ENCODE data around the gene LPCAT3. TPM values are rescaled to one million over a fixed set of nuclear protein-coding genes. Genes with fewer than 3 reads are reported as not detected.

The LPCAT3 gene
- total and polyA plus RNA-seq, 2 of the 4 experiments (the other 2 are of a cell fraction), result 7.0 to 18.6 TPM

- no peak overlapping the region for H2BK5ac ChIP-seq (ENCODE audit: low read depth, low read length, poor library complexity, severe bottlenecking)
- no peak overlapping the region for H3K9ac ChIP-seq (ENCODE audit: low read depth, low read length)
- H2AK5ac ChIP-seq (ENCODE audit: low read depth, low read length), result no peak overlapping the region
- H4K5ac ChIP-seq (ENCODE audit: low read depth, low read length), result no peak overlapping the region
- no peak overlapping the region for H3K27ac ChIP-seq (ENCODE audit: insufficient read depth, low read length)
- no peak overlapping the region for H3K4me2 ChIP-seq (ENCODE audit: low read depth, low read length)
- H3K4ac ChIP-seq (ENCODE audit: low read depth, low read length), result no peak overlapping the region
- TF ChIP-seq MXI1 (IDR thresholded peaks at IDR 0.05; ENCODE audit: borderline replicate concordance, low read depth, low read length) (no peak), POLR2A (IDR thresholded peaks at IDR 0.05; ENCODE audit: low read depth, low read length) (no peak), SMC3 (IDR thresholded peaks at IDR 0.05; ENCODE audit: low read depth, low read length) (no peak), CEBPB (IDR thresholded peaks at IDR 0.05; ENCODE audit: low read depth, low read length) (no peak), RCOR1 (IDR thresholded peaks at IDR 0.05; ENCODE audit: insufficient replicate concordance, low read length) (no peak), MAZ (IDR thresholded peaks at IDR 0.05; ENCODE audit: borderline replicate concordance, low read depth, low read length) (no peak), BHLHE40 (IDR thresholded peaks at IDR 0.05; ENCODE audit: low read depth, low read length) (no peak), RFX5 (IDR thresholded peaks at IDR 0.05; ENCODE audit: low read depth, low read length) (no peak), FOS (IDR thresholded peaks at IDR 0.05; ENCODE audit: low read depth, low read length) (no peak), NFE2L2 (IDR thresholded peaks at IDR 0.05; ENCODE audit: low read depth, low read length) (no peak), CHD1 (IDR thresholded peaks at IDR 0.05; ENCODE audit: low read depth, low read length) (no peak), MAFK (IDR thresholded peaks at IDR 0.05; ENCODE audit: low read depth, low read length) (no peak), USF2 (IDR thresholded peaks at IDR 0.05; ENCODE audit: low read depth, low read length) (no peak), ELK1 (IDR thresholded peaks at IDR 0.05; ENCODE audit: borderline replicate concordance, low read depth, low read length) (no peak), CTCF (conservative IDR thresholded peaks at IDR 0.05; ENCODE audit: low read depth, low read length) (no peak)
- in situ Hi-C loops (cut with MboI; ENCODE audit: low sequenced_read_pairs), result no loop called here
- no peak overlapping the region for H2BK120ac ChIP-seq (ENCODE audit: low read depth, low read length)
- H3K9me3 ChIP-seq (ENCODE audit: control insufficient read depth, insufficient read depth, low read length), result peaks cover 2% of the 10 kb centered on the region; the same call in 1 of the 2 replicates
- ATAC-seq (ENCODE audit: low read depth), result no peak
- H3K18ac ChIP-seq (ENCODE audit: low read depth, low read length), result no peak overlapping the region
- dilution Hi-C loops (cut with HindIII; ENCODE audit: low sequenced_read_pairs, unreplicated experiment), result no loop called here
- no peak overlapping the region for H3K56ac ChIP-seq (ENCODE audit: extremely low read depth, insufficient read depth, low read length)
- H3K14ac ChIP-seq (replicated peaks; ENCODE audit: low read depth, low read length), result no peak overlapping the region
- H3K79me1 ChIP-seq (ENCODE audit: low read depth in 1 of 2, low read length in 2 of 2), result no peaks in the 10 kb centered on the region
- H2BK15ac ChIP-seq (ENCODE audit: low read depth, low read length), result no peak overlapping the region
- no peaks in the 10 kb centered on the region for H3K9me1 ChIP-seq (ENCODE audit: insufficient read depth, low read length)
- BruUV-seq (replicated peaks), result no TSS peak
- H3K36me3 ChIP-seq (ENCODE audit: control insufficient read depth, insufficient read depth, low read length), result no peaks in the 10 kb centered on the region
- H2AK9ac ChIP-seq (replicated peaks; ENCODE audit: low read depth, low read length, poor library complexity), result no peak overlapping the region
- intact Hi-C loops (cut with micrococcal nuclease), result no loop called here
- no peak overlapping the region for H3K23ac ChIP-seq (ENCODE audit: low read depth, low read length)
- H2BK20ac ChIP-seq (ENCODE audit: low read depth, low read length), result no peak overlapping the region
- DNase-seq, result no peak
- H3K4me3 ChIP-seq (ENCODE audit: insufficient read depth, low read depth, low read length), result no peak overlapping the region
- no peaks in the 10 kb centered on the region for H4K20me1 ChIP-seq (ENCODE audit: insufficient read depth, low read length)
- H4K8ac ChIP-seq (ENCODE audit: low read depth in 2 of 2, low read length in 2 of 2), result no peak overlapping the region
- POLR2A ChIA-PET (ENCODE audit: unreplicated experiment), result no interaction called here
- H2AFZ ChIP-seq (replicated peaks; ENCODE audit: low read length, poor library complexity), result no peak overlapping the region
- no peaks in the 10 kb centered on the region for H3K4me1 ChIP-seq (ENCODE audit: control insufficient read depth, insufficient read depth, low read length)
- no peak overlapping the region for H4K91ac ChIP-seq (ENCODE audit: insufficient read depth, low read depth, low read length)
- no CpG with 5 or more reads among the region's 6 CpGs for whole genome bisulfite sequencing, 2 experiments (ENCODE audit: extremely low coverage in 2 of 2, insufficient read length in 1 of 2)
- H3K27me3 ChIP-seq (ENCODE audit: control insufficient read depth, insufficient read depth, low read length), result peaks cover 17% of the 10 kb centered on the region
- CTCF ChIA-PET, result interaction anchor here (0.7 kb wide), 1 partner anchor 82 kb away, joined by 3 read pairs; no protein-coding TSS in a partner anchor
These were observed 13.0 kb upstream of the LPCAT3 start for GRCh38 chr12:7031306-7031705.

All from IMR-90 (cell line).